ENCODE data around the gene EXOC2. TPM values are rescaled to one million over a fixed set of nuclear protein-coding genes. Genes with fewer than 3 reads are reported as not detected.

The EXOC2 gene
- total and polyA plus RNA-seq, 2 donors (not counting 3 experiments of a cell fraction or from before 2014, with no cell fraction given) = 18.2 to 30.8 TPM

DNA sequence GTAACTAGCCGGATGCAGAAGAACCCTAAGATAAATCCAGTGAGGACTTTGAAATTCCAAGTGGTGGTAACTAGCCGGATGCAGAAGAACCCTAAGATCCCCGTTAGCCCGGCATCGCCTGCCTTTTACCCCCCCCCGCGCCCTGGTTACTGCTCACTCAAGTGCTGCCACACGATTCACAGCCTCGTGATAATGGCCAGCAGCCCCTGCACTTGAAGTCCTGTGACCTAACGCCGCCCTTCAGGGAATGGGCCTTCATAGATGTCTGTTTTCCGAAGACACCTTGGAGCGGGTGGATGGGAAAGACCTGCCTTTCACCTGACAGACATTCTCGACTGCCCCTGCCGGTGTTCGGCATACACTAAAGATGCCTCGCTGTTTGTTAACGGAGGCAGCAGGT, 163.9 kb downstream of the EXOC2 start:
- intact Hi-C loops (cut with micrococcal nuclease) = no loop called here
- H3K27ac ChIP-seq (ENCODE audit: insufficient read depth, low read depth, low read length) = no peak overlapping the region
- ChIA-PET CTCF (no interaction called here), POLR2A (no interaction called here)
- no peak overlapping the region for H2AFZ ChIP-seq (ENCODE audit: low read depth, low read length)
- no peak overlapping the region for H3K4me2 ChIP-seq (ENCODE audit: insufficient read depth, low read length)
- no peaks in the 10 kb centered on the region for H3K79me2 ChIP-seq (ENCODE audit: control insufficient read depth, insufficient read depth, low read length)
- TF ChIP-seq, protein P1, sequence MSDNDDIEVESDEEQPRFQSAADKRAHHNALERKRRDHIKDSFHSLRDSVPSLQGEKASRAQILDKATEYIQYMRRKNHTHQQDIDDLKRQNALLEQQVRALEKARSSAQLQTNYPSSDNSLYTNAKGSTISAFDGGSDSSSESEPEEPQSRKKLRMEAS (IDR thresholded peaks at IDR 0.05; ENCODE audit: insufficient read depth, insufficient read length) = no peak
- no peak for TF ChIP-seq EZH2 (IDR thresholded peaks at IDR 0.05; ENCODE audit: borderline replicate concordance, low read depth, low read length, severe bottlenecking)
- TF ChIP-seq POLR2AphosphoS5 (IDR thresholded peaks at IDR 0.05; ENCODE audit: insufficient read depth, low read depth, low read length) = no peak
- TF ChIP-seq GATA2 (IDR thresholded peaks at IDR 0.05; ENCODE audit: insufficient read depth, insufficient read length, low read depth, low read length) = no peak
- TF ChIP-seq JUN (IDR thresholded peaks at IDR 0.05; ENCODE audit: borderline replicate concordance, insufficient read depth, insufficient read length, low read depth) = no peak
- TF ChIP-seq, protein P2, sequence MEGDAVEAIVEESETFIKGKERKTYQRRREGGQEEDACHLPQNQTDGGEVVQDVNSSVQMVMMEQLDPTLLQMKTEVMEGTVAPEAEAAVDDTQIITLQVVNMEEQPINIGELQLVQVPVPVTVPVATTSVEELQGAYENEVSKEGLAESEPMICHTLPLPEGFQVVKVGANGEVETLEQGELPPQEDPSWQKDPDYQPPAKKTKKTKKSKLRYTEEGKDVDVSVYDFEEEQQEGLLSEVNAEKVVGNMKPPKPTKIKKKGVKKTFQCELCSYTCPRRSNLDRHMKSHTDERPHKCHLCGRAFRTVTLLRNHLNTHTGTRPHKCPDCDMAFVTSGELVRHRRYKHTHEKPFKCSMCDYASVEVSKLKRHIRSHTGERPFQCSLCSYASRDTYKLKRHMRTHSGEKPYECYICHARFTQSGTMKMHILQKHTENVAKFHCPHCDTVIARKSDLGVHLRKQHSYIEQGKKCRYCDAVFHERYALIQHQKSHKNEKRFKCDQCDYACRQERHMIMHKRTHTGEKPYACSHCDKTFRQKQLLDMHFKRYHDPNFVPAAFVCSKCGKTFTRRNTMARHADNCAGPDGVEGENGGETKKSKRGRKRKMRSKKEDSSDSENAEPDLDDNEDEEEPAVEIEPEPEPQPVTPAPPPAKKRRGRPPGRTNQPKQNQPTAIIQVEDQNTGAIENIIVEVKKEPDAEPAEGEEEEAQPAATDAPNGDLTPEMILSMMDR (IDR thresholded peaks at IDR 0.05; ENCODE audit: extremely low read depth in 1 of 2, insufficient read depth in 1 of 2, low read depth in 1 of 2, low read length in 2 of 2) = no peak
- no peak for TF ChIP-seq POLR2A (IDR thresholded peaks at IDR 0.05; ENCODE audit: low read depth, low read length)
- no peaks in the 10 kb centered on the region for H3K9me1 ChIP-seq (replicated peaks; ENCODE audit: control insufficient read depth, extremely low read depth, insufficient read depth, low read length)
- H3K9me3 ChIP-seq (replicated peaks; ENCODE audit: control insufficient read depth, insufficient read depth, low read length) = no peaks in the 10 kb centered on the region
- no TSS peak for BruUV-seq (replicated peaks)
- FAIRE-seq (no peak), DNase-seq (ENCODE audit: low read depth, low spot score) (no peak)
- no peak overlapping the region for H3K4me3 ChIP-seq (replicated peaks in 1 of 3; ENCODE audit: insufficient read depth in 1 of 3, low read depth in 1 of 3, low read length in 3 of 3)
- no peaks in the 10 kb centered on the region for H3K4me1 ChIP-seq (ENCODE audit: control insufficient read depth, extremely low read depth, insufficient read depth, low read length)
- no peak overlapping the region for H3K9ac ChIP-seq (replicated peaks; ENCODE audit: extremely low read depth, insufficient read depth, low read length)
- dilution Hi-C loops (cut with MboI; ENCODE audit: extremely low pct_ligation_motif_present, low sequenced_read_pairs) = no loop called here
- peaks cover 0 to 4% of the 10 kb centered on the region in 2 experiments for H3K36me3 ChIP-seq (ENCODE audit: control insufficient read depth in 2 of 2, extremely low read depth in 1 of 2, insufficient read depth in 2 of 2, low read length in 2 of 2)
- H3K27me3 ChIP-seq (ENCODE audit: control insufficient read depth in 2 of 2, insufficient read depth in 2 of 2, low read length in 2 of 2) = no peaks in the 10 kb centered on the region
- no peaks in the 10 kb centered on the region for H4K20me1 ChIP-seq (replicated peaks; ENCODE audit: control insufficient read depth, extremely low read depth, insufficient read depth, low read length)
